Psoas muscle (tissue), 8 donors: ENCODE results near the gene CDK5R2. TPM values are rescaled to one million over a fixed set of nuclear protein-coding genes. Genes with fewer than 3 reads are reported as not detected.

ENCODE experiments used
- ATAC-seq, 4 donors: fragments of 200-7000 bp; cut with Tn5 transposase; one replicate each; pipeline ENCODE4 v1.9.1; 2020; ENCODE audit warnings: moderate library complexity in 3 of 4, mild to moderate bottlenecking in 2 of 4
- DNase-seq, 2 donors: peaks; one replicate each; pipeline ENCODE4 v3.0.0-alpha.2; 2020
- H3K27ac ChIP-seq: fragments of 200-600 bp; one replicate; pipeline ENCODE4 v1.8.0; 2022
- H3K27me3 ChIP-seq, 3 donors: fragments of 200-600 bp in 1 of 3; one replicate each; pipeline versions ENCODE4 v1.6.1 to v1.8.0; 2013 to 2022; ENCODE audit warnings: low read length in 2 of 3, mild to moderate bottlenecking in 2 of 3, moderate library complexity in 1 of 3; ENCODE audit not compliant: insufficient read depth in 3 of 3
- H3K36me3 ChIP-seq, 2 donors: fragments of 200-600 bp in 1 of 2; one replicate each; pipeline versions ENCODE4 v1.6.1 to v1.8.0; 2013 to 2022; ENCODE audit warnings: low read depth in 1 of 2, mild to moderate bottlenecking in 1 of 2, moderate library complexity in 1 of 2; ENCODE audit not compliant: insufficient read depth in 1 of 2
- H3K4me1 ChIP-seq: fragments of 200-600 bp; one replicate; pipeline ENCODE4 v1.8.0; 2022
- H3K4me3 ChIP-seq: fragments of 200-600 bp; one replicate; pipeline ENCODE4 v1.8.0; 2022; ENCODE audit warnings: mild to moderate bottlenecking
- H3K9me3 ChIP-seq: fragments of 200-600 bp; one replicate; pipeline ENCODE4 v1.8.0; 2022
- CTCF ChIP-seq: fragments of 200-600 bp; IDR thresholded peaks from one replicate; pipeline ENCODE4 v1.8.0; 2022; ENCODE audit warnings: antibody characterized with exemption
- WGBS, 3 donors: extraction: QIAGEN DNeasy Blood & Tissue Kit; methylation state at CpG; one replicate each; pipeline versions ENCODE4 v1.1.6 to v1.1.7; 2013; 5-methylcytosine and 5-hydroxymethylcytosine counted together
- intact Hi-C, 2 donors: fragments of 100-400 bp; cut with DNase I; formaldehyde crosslinking; loops; one replicate each; pipeline versions ENCODE4 v1.11.0 to v1.14.2; 2022
- polyA plus RNA-seq, 3 donors: library from polyadenylated mRNA; stranded (reverse); fragments of 200-250 nt; gene quantifications; one replicate each; pipeline ENCODE4 v1.2.3, GENCODE V29; 2013
- total RNA-seq, 4 donors: library from RNA; stranded (reverse); fragmentation: NEBNext Ultra II Directional in 2 of 4; extraction: Animal tissue kit (Norgen Biotek cat#: 25700) in 2 of 4; gene quantifications; one replicate each; pipeline versions ENCODE4 v1.2.1 to v1.2.4, GENCODE V29; 2021 to 2023
- donor health status: healthy with polysubstance abuse.
- donor health status: DM: no; HTN: no; CAD: no; lungs with moderate emphysema.
- donor health status: Bipolar disorder and iron deficiency.
- donor health status: healthy.
- donor health status: DM: yes; HTN: yes; CAD: no.
- donor health status: DM: no; HTN: no; CAD: no.
- donor health status: DM: no; HTN: no; CAD: no.
- donor health status: DM: yes; HTN: yes; CAD: no.

The CDK5R2 gene
- total and polyA plus RNA-seq, 7 donors = 0.03 TPM; not detected in 6

GRCh38 chr2:219002395-219003266 is 43.2 kb downstream of the CDK5R2 start:
- H3K27me3 ChIP-seq = peaks cover 0 to 82% (median 22%) of the 10 kb centered on the region in 3 donors
- intact Hi-C loops = no loop called here
- WGBS, 3 donors = 0 to 3% (median 2%) methylated on average over 60 to 72 of the region's 72 CpGs
- H3K4me1 ChIP-seq = peaks cover 13% of the 10 kb centered on the region
- peak overlapping the region; percentile 18 for H3K4me3 ChIP-seq
- H3K27ac ChIP-seq = no peak overlapping the region
- DNase-seq = peak in 1 of 2 donors; percentile 41
- no peaks in the 10 kb centered on the region for H3K36me3 ChIP-seq
- ATAC-seq = peak in 3 of 4 donors; percentile 56 to 75 (median 67)
- no peaks in the 10 kb centered on the region for H3K9me3 ChIP-seq
- TF ChIP-seq CTCF = peak; percentile 22

- intact Hi-C loops = no loop called here
- Histone ChIP-seq H3K9me3 (no peaks in the 10 kb centered on the region), H3K36me3 (no peaks in the 10 kb centered on the region), H3K4me1 (peaks cover 13% of the 10 kb centered on the region), H3K4me3 (peak overlapping the region; percentile 18), H3K27me3 (peaks cover 0 to 88% (median 22%) of the 10 kb centered on the region in 3 donors), H3K27ac (no peak overlapping the region)
- no peak for TF ChIP-seq CTCF
- ATAC-seq (no peak), DNase-seq (no peak)
- WGBS, 3 donors = 13 to 14% (median 14%) methylated on average over 19 to 20 of the region's 20 CpGs
These were observed 43.8 kb downstream of the CDK5R2 start for GRCh38 chr2:219003267-219003634.

- no peak overlapping the region for H3K27ac ChIP-seq
- DNase-seq = no peak
- intact Hi-C loops = no loop called here
- H3K4me1 ChIP-seq = peaks cover 13% of the 10 kb centered on the region
- no peaks in the 10 kb centered on the region for H3K36me3 ChIP-seq
- H3K27me3 ChIP-seq = peaks cover 0 to 95% (median 22%) of the 10 kb centered on the region in 3 donors
- no peaks in the 10 kb centered on the region for H3K9me3 ChIP-seq
- TF ChIP-seq CTCF = no peak
- H3K4me3 ChIP-seq = no peak overlapping the region
- WGBS, 3 donors = 51 to 83% (median 57%) methylated on average over 3 of the region's 3 CpGs
- no peak for ATAC-seq
These were observed 44.5 kb downstream of the CDK5R2 start for GRCh38 chr2:219003979-219004378.

GRCh38 chr2:219009294-219009693 is 49.8 kb downstream of the CDK5R2 start:
- ATAC-seq = no peak
- Histone ChIP-seq H3K4me3 (no peak overlapping the region), H3K9me3 (no peaks in the 10 kb centered on the region), H3K4me1 (no peaks in the 10 kb centered on the region), H3K27me3 (peaks cover 0 to 47% (median 4%) of the 10 kb centered on the region in 3 donors), H3K27ac (no peak overlapping the region), H3K36me3 (no peaks in the 10 kb centered on the region)
- 71 to 74% (median 73%) methylated on average over 2 of the region's 2 CpGs for WGBS, 3 donors
- intact Hi-C loops = no loop called here
- no peak for DNase-seq
- no peak for TF ChIP-seq CTCF
